ENCODE measurements around the gene PTF1A.

PTF1A gene

GRCh38 chr10:23191764-23192711 lies at the start of gene PTF1A:
Gene PTF1A (plus strand): TSS chr10:23192312. CDS start chr10:23192531, 219 bp downstream.
- DNase-seq: no peak

GRCh38 chr10:23146258-23146657 lies 45.9 kb upstream of the PTF1A start:
- DNase-seq: no peak

- DNase-seq: no peak
These were observed 45.1 kb upstream of the PTF1A start for GRCh38 chr10:23147035-23147434.

GRCh38 chr10:23148214-23148613 lies 43.9 kb upstream of the PTF1A start:
- DNase-seq: no peak

- no peak for DNase-seq
These were observed 42.0 kb upstream of the PTF1A start for GRCh38 chr10:23150091-23150490.

GRCh38 chr10:23150610-23151009 lies 41.5 kb upstream of the PTF1A start:
- no peak for DNase-seq

GRCh38 chr10:23151071-23151470 lies 41.0 kb upstream of the PTF1A start:
- no peak for DNase-seq

- no peak for DNase-seq
These were observed 36.9 kb upstream of the PTF1A start for GRCh38 chr10:23155169-23155568.

- no peak for DNase-seq
These were observed 35.5 kb upstream of the PTF1A start for GRCh38 chr10:23156447-23157150.

- no peak for DNase-seq
These were observed 34.9 kb upstream of the PTF1A start for GRCh38 chr10:23157239-23157681.

GRCh38 chr10:23157691-23158369 lies 34.3 kb upstream of the PTF1A start:
- no peak for DNase-seq

- DNase-seq: no peak
These were observed 33.7 kb upstream of the PTF1A start for GRCh38 chr10:23158370-23158769.

GRCh38 chr10:23171232-23171876 lies 20.8 kb upstream of the PTF1A start:
- no peak for DNase-seq

GRCh38 chr10:23172429-23173213 lies 19.5 kb upstream of the PTF1A start:
- DNase-seq: no peak

GRCh38 chr10:23173214-23174073 lies 18.7 kb upstream of the PTF1A start:
- DNase-seq: no peak

GRCh38 chr10:23174074-23174976 lies 17.8 kb upstream of the PTF1A start:
- no peak for DNase-seq

GRCh38 chr10:23174977-23175512 lies 17.1 kb upstream of the PTF1A start:
- no peak for DNase-seq

GRCh38 chr10:23186178-23186577 lies 5.9 kb upstream of the PTF1A start:
- DNase-seq: no peak

GRCh38 chr10:23186697-23187096 lies 5.4 kb upstream of the PTF1A start:
- DNase-seq: no peak

- DNase-seq: no peak
These were observed 5.0 kb upstream of the PTF1A start for GRCh38 chr10:23187155-23187554.
